Limb (tissue), 2 donors: ENCODE measurements around the gene S100A14.
A peak's percentile ranks its signal among the peaks of the same experiment; 100 is the strongest.

Experiments used
- DNase-seq, 2 donors: peaks; one replicate each; pipeline ENCODE4 v3.0.0-alpha.2; 2016; ENCODE audit errors: extremely low spot score in 2 of 2

S100A14 gene

GRCh38 chr1:153616917-153617311 is 789 bp upstream of the S100A14 start:
- no peak for DNase-seq

DNA sequence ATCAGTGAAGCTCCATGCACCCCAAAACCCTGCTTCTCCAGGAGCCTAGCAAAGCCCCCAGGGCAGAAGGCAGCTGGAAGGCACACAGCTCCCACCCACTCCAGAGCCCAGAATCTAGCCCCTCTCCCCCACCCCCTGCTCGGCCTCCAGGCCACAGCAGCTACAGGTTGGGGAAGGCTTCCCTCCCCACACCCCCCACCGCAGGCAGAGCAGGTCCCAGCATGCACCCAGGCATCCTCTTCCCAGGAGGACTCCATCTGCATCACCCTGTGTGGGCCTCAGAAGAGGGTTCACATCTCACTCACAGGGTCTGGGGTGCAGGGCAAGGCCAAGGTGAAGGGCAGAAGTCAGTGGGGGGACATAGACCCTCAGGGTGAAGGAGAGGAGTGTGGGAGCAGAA is 719 bp downstream of the S100A14 start:
- DNase-seq, result no peak

DNA sequence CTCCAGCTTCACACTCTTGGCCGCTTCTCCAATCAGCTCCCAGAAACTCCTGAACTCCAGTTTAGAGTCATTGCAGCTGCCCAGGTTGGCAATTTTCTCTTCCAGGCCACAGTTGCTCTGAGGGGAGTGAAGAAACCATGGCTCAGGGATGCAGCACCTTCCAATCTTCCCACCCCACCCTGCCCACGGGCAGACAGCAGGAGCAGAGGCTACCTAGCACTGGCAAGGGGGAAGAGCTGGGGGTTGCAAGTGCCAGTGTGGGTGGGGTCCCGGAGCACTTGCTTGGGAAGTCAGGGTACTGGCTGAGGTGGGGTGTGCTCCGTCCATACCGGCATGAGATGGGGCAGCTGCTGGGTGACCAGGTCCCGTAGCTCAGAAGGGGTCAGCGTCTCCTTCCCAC is 1.2 kb downstream of the S100A14 start:
- no peak for DNase-seq

DNA sequence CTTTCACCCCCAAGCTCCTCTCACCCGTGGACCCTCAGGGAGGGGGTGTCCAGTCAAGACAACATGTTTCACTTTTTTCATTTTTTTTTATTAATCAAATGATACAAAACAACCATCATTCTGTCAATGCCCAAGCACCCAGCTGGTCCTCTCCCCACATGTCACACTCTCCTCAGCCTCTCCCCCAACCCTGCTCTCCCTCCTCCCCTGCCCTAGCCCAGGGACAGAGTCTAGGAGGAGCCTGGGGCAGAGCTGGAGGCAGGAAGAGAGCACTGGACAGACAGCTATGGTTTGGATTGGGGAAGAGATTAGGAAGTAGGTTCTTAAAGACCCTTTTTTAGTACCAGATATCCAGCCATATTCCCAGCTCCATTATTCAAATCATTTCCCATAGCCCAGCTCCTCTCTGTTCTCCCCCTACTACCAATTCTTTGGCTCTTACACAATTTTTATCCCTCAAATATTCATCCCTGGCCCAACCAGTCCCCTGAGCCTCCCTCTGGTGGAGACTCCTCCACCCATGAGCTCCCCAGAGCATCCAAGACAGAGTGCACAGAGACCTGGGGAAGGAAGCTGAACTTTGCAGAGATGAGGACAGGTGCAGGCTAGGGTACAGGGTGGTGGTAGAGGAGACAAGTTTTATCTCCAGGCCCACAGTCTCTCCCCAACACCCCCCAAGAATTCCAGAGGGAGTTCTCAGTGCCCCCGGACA is 1.8 kb downstream of the S100A14 start:
- no peak for DNase-seq

- no peak for DNase-seq
Measured at GRCh38 chr1:153613406-153613805, 2.7 kb downstream of the S100A14 start.

DNA sequence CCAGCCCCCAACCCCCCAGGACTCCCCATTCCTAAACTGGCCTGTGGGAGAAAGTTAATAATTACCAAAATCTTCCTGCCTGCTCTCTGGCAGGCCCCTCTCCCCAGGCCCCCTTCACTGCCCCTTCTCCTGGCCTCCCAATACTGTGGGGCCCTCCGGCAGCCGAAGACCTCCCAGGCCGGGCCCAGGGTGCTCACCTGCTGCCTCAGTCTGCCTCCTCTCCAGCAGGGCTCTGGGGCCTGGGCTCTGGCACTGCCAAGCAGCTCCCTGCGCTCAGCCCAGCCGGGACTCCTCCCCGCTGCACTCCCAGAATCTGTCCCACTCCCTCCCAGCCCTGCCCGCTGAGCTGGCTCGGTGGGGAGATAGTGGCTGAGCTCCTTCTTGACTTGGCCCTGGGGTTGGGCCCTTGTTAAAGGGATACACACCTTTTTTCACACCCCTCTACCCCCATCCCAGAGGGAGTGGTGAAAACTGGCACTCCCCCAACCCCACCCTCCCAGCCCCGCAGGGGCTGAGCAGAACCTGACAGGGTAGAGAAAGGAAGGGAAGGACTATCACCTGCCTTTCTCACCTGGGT is 3.3 kb downstream of the S100A14 start, which contains the start of gene S100A16:
S100A16 (minus strand) TSS at position 383 of the 577 bp plus-strand sequence. CDS start 4,986 bp downstream, outside the sequence.
- DNase-seq, result peak in 1 of 2 donors; percentile 22

GRCh38 chr1:153612111-153612754 is 3.9 kb downstream of the S100A14 start:
- no peak for DNase-seq

GRCh38 chr1:153611356-153611755 is 4.8 kb downstream of the S100A14 start:
- DNase-seq, result no peak

- no peak for DNase-seq
Measured at GRCh38 chr1:153610811-153611301, 5.3 kb downstream of the S100A14 start.

DNA sequence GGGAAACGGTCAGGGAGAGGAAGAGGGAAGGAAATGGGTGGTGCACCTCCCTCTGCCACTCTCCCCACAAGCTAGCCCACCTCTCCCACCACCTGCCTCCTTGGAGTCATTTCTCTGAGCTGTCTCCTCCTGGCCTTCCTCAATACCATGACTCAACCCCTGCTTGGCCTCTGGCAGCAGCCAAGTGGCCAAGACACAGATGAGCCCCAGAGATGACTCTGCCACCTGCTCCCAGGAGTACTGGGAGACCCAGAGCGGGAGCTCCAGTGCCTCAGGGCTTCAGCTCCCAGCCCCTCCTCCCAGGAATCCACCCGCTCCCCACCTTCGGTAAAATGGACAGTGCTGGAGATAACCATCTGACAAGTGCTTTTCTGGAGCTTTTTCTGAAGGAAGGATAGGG is 5.8 kb downstream of the S100A14 start:
- DNase-seq, result no peak

DNA sequence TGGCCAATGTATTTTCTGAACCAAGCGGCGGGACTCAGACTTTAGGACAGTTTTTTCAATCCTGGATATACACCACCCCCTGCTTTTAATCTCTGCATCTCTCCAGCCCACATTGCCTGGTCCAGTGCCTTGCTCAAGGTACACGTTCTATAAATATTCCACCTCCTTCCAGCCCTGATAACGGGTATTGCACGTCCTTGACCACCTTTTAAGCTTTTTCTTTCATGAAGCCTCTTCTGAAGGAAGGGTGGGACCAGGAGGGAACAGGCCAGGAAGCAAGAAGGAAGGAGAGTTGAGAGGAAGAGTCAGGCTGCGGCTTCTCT is 6.6 kb downstream of the S100A14 start:
- no peak for DNase-seq

DNA sequence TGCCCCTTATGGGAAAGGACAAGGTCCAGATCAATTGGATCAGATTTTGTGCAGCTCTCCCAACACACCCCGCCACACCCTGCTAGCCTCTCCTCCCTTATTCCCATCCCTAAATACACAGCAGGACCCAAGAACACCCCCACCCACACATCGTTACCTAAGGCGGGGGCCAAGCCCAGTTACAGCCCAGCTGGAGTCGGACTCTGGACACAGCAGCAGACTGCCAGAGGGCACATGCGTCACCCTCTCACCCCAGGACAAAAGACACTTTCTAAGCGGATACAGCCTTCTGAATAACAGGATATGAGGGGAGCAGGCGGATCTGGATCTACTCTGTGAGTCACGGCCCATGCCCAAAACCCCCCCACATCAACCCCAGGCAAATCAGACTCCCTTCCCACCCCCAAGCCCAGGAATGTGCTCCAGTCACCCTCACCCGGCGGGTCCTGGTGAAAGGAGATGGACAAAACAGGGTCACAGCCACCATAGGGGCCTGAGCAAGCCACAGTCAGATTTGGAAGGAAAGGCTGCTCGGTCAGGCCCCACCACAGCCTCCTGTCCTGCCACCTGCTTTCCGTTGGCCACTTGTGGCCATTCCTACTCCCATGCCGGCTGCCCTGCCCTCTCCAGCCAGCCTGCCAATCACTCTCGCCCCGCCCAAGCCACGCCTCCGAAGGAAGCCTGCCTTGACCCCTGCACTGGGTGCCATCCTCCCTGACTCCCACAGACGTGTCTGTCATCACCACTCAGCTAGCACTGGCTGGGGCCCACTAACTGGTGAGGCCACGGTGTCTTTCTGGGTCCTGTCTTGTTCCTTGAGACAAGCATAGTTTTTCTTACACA is 7.2 kb downstream of the S100A14 start:
- no peak for DNase-seq

DNA sequence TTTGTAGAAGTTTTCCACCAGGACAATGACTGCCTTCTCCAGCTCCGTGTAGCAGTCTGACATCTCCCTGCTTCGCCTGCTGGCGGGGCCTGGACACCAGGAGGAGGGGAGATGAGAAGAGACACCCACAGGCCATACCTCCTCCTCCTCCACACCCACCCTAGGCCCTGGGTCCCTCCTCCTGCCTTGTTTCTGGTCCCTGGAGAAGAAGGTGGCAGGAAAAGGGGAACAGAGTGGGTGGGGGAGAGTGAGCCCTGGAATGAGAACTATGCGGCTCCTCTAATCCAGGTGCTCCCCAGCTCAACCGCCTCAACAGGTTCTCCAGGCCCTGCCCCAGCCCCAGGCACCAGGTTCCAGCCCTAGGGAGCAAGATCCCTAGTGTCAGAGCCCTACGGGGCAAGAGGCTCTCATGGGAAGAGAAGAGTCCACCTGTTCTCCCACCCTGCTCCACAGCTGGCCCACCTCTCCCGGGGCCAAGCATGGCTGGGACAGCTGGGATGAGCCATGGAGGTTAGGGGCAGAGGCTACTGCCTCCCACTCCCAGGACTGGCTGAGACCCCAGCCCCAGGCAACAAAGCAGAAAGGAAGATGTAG is 7.9 kb downstream of the S100A14 start:
- DNase-seq, result no peak

DNA sequence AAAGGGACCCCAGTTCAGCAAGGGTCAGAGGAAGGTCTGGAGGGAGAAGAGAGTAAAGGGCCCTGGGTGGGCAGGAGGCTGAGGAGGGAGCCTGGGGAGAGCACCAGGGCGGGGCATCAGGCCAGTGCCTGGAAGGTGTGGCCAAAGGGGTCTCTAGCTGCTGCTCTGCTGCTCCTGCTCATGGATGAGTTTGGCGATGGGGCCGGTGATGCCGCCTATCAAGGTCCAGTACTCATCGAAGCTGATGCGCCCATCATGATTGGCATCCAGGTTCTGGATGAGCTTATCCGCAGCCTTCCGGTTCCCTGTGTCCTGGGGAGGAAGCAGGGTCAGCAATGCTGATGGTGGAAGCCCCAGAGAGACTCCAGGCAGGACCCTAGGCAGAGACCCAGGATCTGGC is 8.7 kb downstream of the S100A14 start:
- DNase-seq, result no peak

DNA sequence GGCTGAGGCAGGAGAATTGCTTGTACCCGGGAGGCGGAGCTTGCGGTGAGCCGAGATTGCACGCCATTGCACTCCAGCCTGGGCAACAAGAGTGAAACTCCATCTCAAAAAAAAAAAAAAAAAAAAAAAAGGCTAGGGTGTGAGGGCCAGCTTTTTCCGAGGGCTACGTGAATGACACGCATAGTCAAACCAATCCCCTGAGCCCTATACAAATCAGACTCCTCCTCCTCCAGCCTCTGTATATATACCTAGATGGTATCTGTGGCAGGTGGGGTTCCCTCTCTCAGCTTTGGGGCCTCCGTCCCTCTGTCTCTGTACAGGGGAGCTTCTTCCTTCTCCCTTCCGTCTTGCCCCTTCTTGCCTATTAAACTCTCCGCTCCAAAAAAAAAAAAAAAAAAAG is 9.9 kb downstream of the S100A14 start:
- no peak for DNase-seq

GRCh38 chr1:153602749-153603148 is 13.4 kb downstream of the S100A14 start:
- DNase-seq, result no peak

- no peak for DNase-seq
Measured at GRCh38 chr1:153599847-153600246, 16.3 kb downstream of the S100A14 start.

DNA sequence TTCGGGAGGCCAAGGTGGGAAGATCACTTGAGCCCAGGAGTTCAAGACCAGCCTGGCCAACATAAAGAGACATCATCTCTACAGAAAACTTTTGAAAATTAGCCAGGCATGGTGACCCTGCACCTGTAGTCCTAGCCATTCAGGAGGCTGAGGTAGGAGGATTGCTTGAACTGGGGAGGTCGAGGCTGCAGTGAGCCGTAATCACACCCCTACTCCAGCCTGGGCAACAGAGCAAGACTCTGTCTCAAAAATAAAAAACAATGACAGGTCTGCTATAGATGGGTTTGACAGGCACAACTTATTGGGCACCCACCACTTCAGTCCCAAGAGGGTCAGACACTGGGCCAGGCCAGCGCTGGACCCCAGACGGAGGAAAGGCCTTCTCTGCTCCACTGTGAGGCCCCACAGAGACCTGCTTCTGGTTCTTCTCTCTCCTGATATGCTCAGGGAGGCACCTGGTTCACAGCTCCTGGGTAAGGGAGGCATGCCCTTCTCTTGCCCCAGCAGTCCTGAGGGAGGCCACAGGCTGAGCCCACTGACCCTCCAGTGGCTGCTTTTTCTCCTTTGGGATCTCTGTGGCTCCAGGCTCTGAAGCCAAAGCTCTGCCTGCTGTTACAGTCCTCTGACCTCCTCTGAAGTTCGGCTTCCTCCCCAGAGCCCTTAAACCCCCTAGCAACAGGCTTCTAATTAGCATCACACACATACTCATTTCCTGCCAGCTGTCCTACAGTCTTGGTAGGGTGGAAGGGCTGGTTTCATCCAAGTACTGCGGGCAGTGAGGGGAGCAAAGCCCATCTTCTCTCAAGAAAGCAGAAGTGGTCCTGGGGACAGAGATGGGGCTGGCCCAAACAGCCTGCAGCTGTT is 17.6 kb downstream of the S100A14 start:
- DNase-seq, result peak in 1 of 2 donors; percentile 22

- DNase-seq, result no peak
Measured at GRCh38 chr1:153597206-153597605, 18.9 kb downstream of the S100A14 start.

DNA sequence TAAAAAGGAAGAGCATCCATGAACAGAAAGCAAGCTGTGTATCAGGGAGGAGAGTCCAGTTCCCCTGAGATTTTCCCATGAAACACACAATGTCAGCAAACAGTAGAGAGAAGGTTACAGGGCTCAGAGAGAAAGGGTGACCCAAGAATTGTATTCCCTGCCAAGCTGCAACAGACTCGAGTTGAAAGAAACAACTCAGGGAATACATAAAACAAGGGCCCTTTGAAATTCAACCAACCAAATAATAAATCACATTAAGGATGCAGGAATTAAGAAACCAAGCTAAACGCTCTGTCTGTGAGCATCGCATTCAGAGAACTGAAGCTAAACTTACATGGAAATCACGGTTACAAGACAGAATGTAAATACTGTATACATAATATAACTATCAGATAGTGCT is 23.4 kb downstream of the S100A14 start:
- DNase-seq, result no peak

- DNase-seq, result no peak
Measured at GRCh38 chr1:153588482-153588881, 27.6 kb downstream of the S100A14 start.
